K562 (cell line): ENCODE data around the gene AMDHD2. TPM values are rescaled to one million over a fixed set of nuclear protein-coding genes. Genes with fewer than 3 reads are reported as not detected.

ENCODE experiments used
- ARID2 ChIP-seq: fragments of 450-650 bp; IDR thresholded peaks from 2 replicates; pipeline ENCODE4 v1.6.1; 2017; ENCODE audit warnings: antibody characterized with exemption, mild to moderate bottlenecking
- BCL6 ChIP-seq: fragments of 250-450 bp; sonication (Bioruptor Pico); IDR thresholded peaks from 2 replicates; pipeline ENCODE4 v1.4.0; 2020
- CHAMP1 ChIP-seq: fragments of 450-650 bp; IDR thresholded peaks from 2 replicates; pipeline ENCODE4 v1.6.1; 2016; ENCODE audit warnings: mild to moderate bottlenecking
- FIP1L1 ChIP-seq: fragments of 200-400 bp; formaldehyde crosslinking; IDR thresholded peaks from 2 replicates; pipeline ENCODE4 v1.6.1; 2018; ENCODE audit warnings: mild to moderate bottlenecking, low read depth, low read length; ENCODE audit not compliant: poor library complexity, severe bottlenecking
- HDAC8 ChIP-seq: fragments of 450-650 bp; IDR thresholded peaks from 2 replicates; pipeline ENCODE4 v1.6.1; 2016; ENCODE audit warnings: mild to moderate bottlenecking, missing genetic modification characterization, moderate library complexity, missing compliant biosample characterization
- HMGN3 ChIP-seq: IDR thresholded peaks from 2 replicates; pipeline ENCODE4 v1.6.1; 2011; ENCODE audit warnings: borderline replicate concordance, low read depth, mild to moderate bottlenecking, mixed read lengths, low read length; ENCODE audit not compliant: insufficient read length; ENCODE audit errors: extremely low read depth
- KLF13 ChIP-seq: fragments of 450-650 bp; IDR thresholded peaks from 2 replicates; pipeline ENCODE4 v1.6.1; 2016; ENCODE audit warnings: missing genetic modification characterization, low read depth, mild to moderate bottlenecking, missing compliant biosample characterization, moderate library complexity, borderline replicate concordance
- L3MBTL2 ChIP-seq: fragments of 450-650 bp; IDR thresholded peaks from 2 replicates; pipeline ENCODE4 v1.6.1; 2016; ENCODE audit warnings: mild to moderate bottlenecking, moderate library complexity
- MED1 ChIP-seq: sonication (generic); formaldehyde crosslinking; IDR thresholded peaks from 2 replicates; pipeline ENCODE4 v1.8.1; 2023; ENCODE audit warnings: missing genetic modification reagents, borderline replicate concordance
- MYNN ChIP-seq, 2 experiments: sonication (generic); formaldehyde crosslinking in 1 of 2; IDR thresholded peaks; 2 replicates each; pipeline versions ENCODE4 v1.5.0 to v1.6.1; 2016 to 2020; ENCODE audit warnings: antibody characterized with exemption in 1 of 2, missing genetic modification reagents in 1 of 2
- NCOA1 ChIP-seq: fragments of 450-650 bp; IDR thresholded peaks from 2 replicates; pipeline ENCODE4 v1.6.1; 2016; ENCODE audit warnings: low read depth
- NCOA6 ChIP-seq: fragments of 450-650 bp; IDR thresholded peaks from 2 replicates; pipeline ENCODE4 v1.6.1; 2017; ENCODE audit warnings: mild to moderate bottlenecking
- NR4A1 ChIP-seq, 2 experiments: fragments of 250-450 bp in 1 of 2; fragments of 450-650 bp in 1 of 2; sonication (Bioruptor Pico) in 1 of 2; IDR thresholded peaks; 2 replicates each; pipeline versions ENCODE4 v1.4.0 to v1.6.1; 2016 to 2020; ENCODE audit warnings: mild to moderate bottlenecking in 2 of 2, missing compliant biosample characterization in 1 of 2, missing genetic modification characterization in 1 of 2, moderate library complexity in 1 of 2
- PHF21A ChIP-seq: fragments of 450-650 bp; IDR thresholded peaks from 2 replicates; pipeline ENCODE4 v1.6.1; 2017; ENCODE audit warnings: low read depth, borderline replicate concordance
- RBM25 ChIP-seq: fragments of 200-400 bp; formaldehyde crosslinking; IDR thresholded peaks from 2 replicates; pipeline ENCODE4 v1.6.1; 2018; ENCODE audit warnings: low read length, low read depth, moderate library complexity; ENCODE audit not compliant: severe bottlenecking
- RNF2 ChIP-seq: sonication (generic); IDR thresholded peaks from 2 replicates; pipeline ENCODE4 v1.6.1; 2016
- SMARCC2 ChIP-seq: fragments of 450-650 bp; IDR thresholded peaks from 2 replicates; pipeline ENCODE4 v1.6.1; 2017; ENCODE audit warnings: antibody characterized with exemption, moderate library complexity, mild to moderate bottlenecking, low read depth
- polyA plus RNA-seq, 8 experiments: library from polyadenylated mRNA; depleted of rRNA in 4 of 8; stranded (reverse) in 5 of 8; unstranded in 3 of 8; fragments of >200 nt; fragmentation: Nextera tagmentation in 2 of 8; fragmentation: Illumina TruSeq in 1 of 8; extraction: Ambion mirVana in 2 of 8; extraction: Trizol in 1 of 8; gene quantifications; 2 replicates each; pipeline versions ENCODE4 v1.2.1 to v1.2.3, GENCODE V29; 2011 to 2014; ENCODE audit warnings: inconsistent platforms in 1 of 8, missing spikeins in 1 of 8
- total RNA-seq, 7 experiments: library from RNA; depleted of rRNA in 6 of 7; stranded (reverse); fragments of >200 nt in 6 of 7; fragmentation: Illumina TruSeq in 2 of 7; extraction: Trizol in 2 of 7; gene quantifications; 2 replicates each; pipeline versions ENCODE4 v1.2.1 to v1.2.3, GENCODE V29; 2011 to 2021; ENCODE audit warnings: low replicate concordance in 1 of 7
- TF ChIP-seq, protein P1 (sequence below): fragments of 250-450 bp; sonication (Bioruptor Pico); IDR thresholded peaks from 2 replicates; pipeline ENCODE4 v1.5.0; 2022; ENCODE audit warnings: mild to moderate bottlenecking
- TF ChIP-seq, protein P2 (sequence below): fragments of 250-450 bp; sonication (Bioruptor Pico); IDR thresholded peaks from 2 replicates; pipeline ENCODE4 v1.5.0; 2021; ENCODE audit warnings: mild to moderate bottlenecking, moderate library complexity

AMDHD2 gene
- total and polyA plus RNA-seq, 9 of the 15 experiments (the other 6 are each of a cell fraction or from before 2014, with no cell fraction given), result 0.38 to 56.9 (median 18.3) TPM; not detected in 1

- TF ChIP-seq CHAMP1 (no peak), L3MBTL2 (peak; percentile 58; the same call in 1 of the 2 replicates), FIP1L1 (no peak), RNF2 (no peak), NCOA6 (no peak), SMARCC2 (no peak), HDAC8 (tag) (no peak), NR4A1 (CRISPR knock-in tag; IDR thresholded peaks at IDR 0.05) (no peak), NR4A1 (tag; IDR thresholded peaks at IDR 0.05) (0 out of 2 replicates have a peak, but pooled peaks have one; percentile 36), MYNN (IDR thresholded peaks at IDR 0.05) (0 out of 2 replicates have a peak, but pooled peaks have one; percentile 32), MYNN (CRISPR knock-in tag; IDR thresholded peaks at IDR 0.05) (no peak), MED1 (CRISPR knock-in tag) (no peak), NCOA1 (no peak), HMGN3 (peak; percentile 80), RBM25 (no peak), ARID2 (0 out of 2 replicates have a peak, but pooled peaks have one; percentile 14), BCL6 (CRISPR knock-in tag) (no peak), KLF13 (tag) (peak; percentile 46; the same call in 1 of the 2 replicates), PHF21A (peak; percentile 45; the same call in 1 of the 2 replicates)
- TF ChIP-seq, protein P1, sequence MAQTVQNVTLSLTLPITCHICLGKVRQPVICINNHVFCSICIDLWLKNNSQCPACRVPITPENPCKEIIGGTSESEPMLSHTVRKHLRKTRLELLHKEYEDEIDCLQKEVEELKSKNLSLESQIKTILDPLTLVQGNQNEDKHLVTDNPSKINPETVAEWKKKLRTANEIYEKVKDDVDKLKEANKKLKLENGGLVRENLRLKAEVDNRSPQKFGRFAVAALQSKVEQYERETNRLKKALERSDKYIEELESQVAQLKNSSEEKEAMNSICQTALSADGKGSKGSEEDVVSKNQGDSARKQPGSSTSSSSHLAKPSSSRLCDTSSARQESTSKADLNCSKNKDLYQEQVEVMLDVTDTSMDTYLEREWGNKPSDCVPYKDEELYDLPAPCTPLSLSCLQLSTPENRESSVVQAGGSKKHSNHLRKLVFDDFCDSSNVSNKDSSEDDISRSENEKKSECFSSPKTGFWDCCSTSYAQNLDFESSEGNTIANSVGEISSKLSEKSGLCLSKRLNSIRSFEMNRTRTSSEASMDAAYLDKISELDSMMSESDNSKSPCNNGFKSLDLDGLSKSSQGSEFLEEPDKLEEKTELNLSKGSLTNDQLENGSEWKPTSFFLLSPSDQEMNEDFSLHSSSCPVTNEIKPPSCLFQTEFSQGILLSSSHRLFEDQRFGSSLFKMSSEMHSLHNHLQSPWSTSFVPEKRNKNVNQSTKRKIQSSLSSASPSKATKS (CRISPR knock-in tag), result no peak
- TF ChIP-seq, protein P2, sequence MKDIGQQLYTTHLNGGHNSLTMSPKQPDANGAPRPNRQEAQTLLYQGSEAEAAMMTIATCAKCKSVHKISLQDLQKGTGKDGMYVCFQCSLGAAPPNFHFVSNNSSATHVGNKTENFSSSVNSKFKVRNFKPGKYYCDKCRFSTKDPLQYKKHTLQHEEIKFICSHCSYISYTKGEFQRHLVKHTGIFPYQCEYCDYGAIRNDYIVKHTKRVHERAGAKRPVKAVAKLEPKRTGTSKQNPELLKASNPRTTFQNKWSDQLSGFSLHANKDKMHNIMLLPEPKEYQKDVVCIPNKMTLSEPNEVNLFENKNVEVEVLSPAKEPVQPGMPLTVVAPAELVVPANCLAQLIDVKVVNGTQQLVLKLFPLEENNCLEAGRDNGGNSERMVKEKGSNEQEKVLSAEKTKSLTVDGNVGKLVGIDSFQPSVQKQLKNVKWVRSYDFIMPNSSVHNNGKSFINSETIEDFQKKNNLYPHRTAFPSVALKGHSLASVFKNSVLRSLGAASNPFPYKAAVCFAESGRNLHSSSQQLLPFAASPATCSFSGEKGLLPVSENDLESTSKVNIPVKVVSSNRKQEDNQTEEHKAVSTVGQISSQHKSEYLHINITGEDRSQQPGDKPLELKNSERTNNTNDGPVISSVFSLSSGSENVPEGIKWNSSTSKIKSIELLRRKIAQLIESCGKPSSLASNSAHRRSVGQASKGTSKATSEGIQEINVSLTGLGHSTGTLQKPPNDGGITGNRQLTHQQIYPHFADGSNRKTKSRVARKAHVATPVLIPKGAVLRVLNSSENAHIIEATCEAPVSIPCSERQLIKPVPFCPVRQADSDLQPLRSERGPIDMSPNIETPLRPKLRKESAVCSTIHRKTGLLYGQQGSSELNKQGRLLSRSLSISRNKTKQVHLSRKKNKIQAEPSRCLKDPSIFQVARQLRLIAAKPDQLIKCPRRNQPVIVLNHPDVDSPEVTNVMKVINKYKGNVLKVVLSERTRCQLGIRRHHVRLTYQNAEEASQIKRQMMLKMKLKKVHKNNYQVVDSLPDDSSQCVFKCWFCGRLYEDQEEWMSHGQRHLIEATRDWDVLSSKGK (CRISPR knock-in tag), result no peak
These were observed 23.0 kb upstream of the AMDHD2 start (continued) for GRCh38 chr16:2497116-2497630.
